IMR-90 (cell line): ENCODE results near the gene ARNT2.

Source experiments
- BHLHE40 ChIP-seq: fragments of 150-350 bp; IDR thresholded peaks from 2 replicates; pipeline ENCODE4 v1.6.1; 2016; ENCODE audit warnings: mild to moderate bottlenecking, low read depth, low read length
- CEBPB ChIP-seq: IDR thresholded peaks from 2 replicates; pipeline ENCODE4 v1.6.1; 2012; ENCODE audit warnings: low read depth, low read length, improper control_type of control experiment
- CTCF ChIP-seq: conservative IDR thresholded peaks from 2 replicates; pipeline ENCODE4 v1.5.1; 2012; ENCODE audit warnings: mild to moderate bottlenecking, low read depth, low read length, improper control_type of control experiment
- MAZ ChIP-seq: IDR thresholded peaks from 2 replicates; pipeline ENCODE4 v1.6.1; 2012; ENCODE audit warnings: low read depth, mild to moderate bottlenecking, low read length, improper control_type of control experiment, moderate library complexity, borderline replicate concordance
- POLR2A ChIP-seq: IDR thresholded peaks from 2 replicates; pipeline ENCODE4 v1.6.1; 2012; ENCODE audit warnings: mild to moderate bottlenecking, low read depth, low read length
- SMC3 ChIP-seq: fragments of 150-350 bp; IDR thresholded peaks from 2 replicates; pipeline ENCODE4 v1.6.1; 2016; ENCODE audit warnings: low read depth, mild to moderate bottlenecking, antibody characterized with exemption, low read length, moderate library complexity

- no peak for TF ChIP-seq CTCF
- TF ChIP-seq SMC3, result no peak
- TF ChIP-seq POLR2A, result no peak
- TF ChIP-seq MAZ, result no peak
- no peak for TF ChIP-seq BHLHE40
- no peak for TF ChIP-seq CEBPB
Measured at GRCh38 chr15:80492874-80493273, 88.7 kb downstream of the ARNT2 start.
